Measurements from ENCODE around the gene MOB3B. TPM values are rescaled to one million over a fixed set of nuclear protein-coding genes. Genes with fewer than 3 reads are reported as not detected.

The MOB3B gene
- total and polyA plus RNA-seq, 7 experiments from 2014 or later: 0.07 to 1.8 (median 0.72) TPM; not detected in 1

DNA sequence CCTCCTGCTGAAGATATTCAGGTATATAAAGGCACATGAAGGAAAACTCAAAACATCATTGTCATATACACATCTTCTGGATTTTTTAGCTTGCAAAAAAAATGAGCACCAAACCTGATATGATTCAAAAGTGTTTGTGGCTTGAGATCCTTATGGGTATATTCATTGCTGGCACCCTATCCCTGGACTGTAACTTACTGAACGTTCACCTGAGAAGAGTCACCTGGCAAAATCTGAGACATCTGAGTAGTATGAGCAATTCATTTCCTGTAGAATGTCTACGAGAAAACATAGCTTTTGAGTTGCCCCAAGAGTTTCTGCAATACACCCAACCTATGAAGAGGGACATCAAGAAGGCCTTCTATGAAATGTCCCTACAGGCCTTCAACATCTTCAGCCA is 5.4 kb downstream of the MOB3B start, which contains the start of gene IFNK:
TSS of gene IFNK (plus strand) at position 55 of the 400 bp plus-strand sequence. CDS start at position 102, 47 bp downstream.
- intact Hi-C loops (cut with micrococcal nuclease): no loop called here
- H3K4me3 Mint-ChIP-seq: no peak within 1 kb of the TSS
- no peaks in the 10 kb centered on the region for H3K9me3 Mint-ChIP-seq
- Histone ChIP-seq H3K27me3 (ENCODE audit: control insufficient read depth in 2 of 2, insufficient read depth in 2 of 2, low read length in 2 of 2) (no peaks in the 10 kb centered on the region), H3K36me3 (ENCODE audit: control insufficient read depth in 2 of 3, insufficient read depth in 3 of 3, low read length in 3 of 3) (no peaks in the 10 kb centered on the region), H3K4me1 (ENCODE audit: control insufficient read depth in 2 of 2, insufficient read depth in 2 of 2, low read length in 2 of 2) (no peaks in the 10 kb centered on the region), H3K27ac (ENCODE audit: low read depth, low read length) (no peak within 1 kb of the TSS), H3K9me3 (ENCODE audit: control insufficient read depth in 2 of 3, low read length in 3 of 3) (no peaks in the 10 kb centered on the region), H3K4me3 (ENCODE audit: low read length) (no peak within 1 kb of the TSS)
- DNase-seq: no peak
- H3K4me1 Mint-ChIP-seq: peaks cover 0 to 12% (median 5%) of the 10 kb centered on the region in 7 donors
- peaks cover 0 to 9% (median 4%) of the 10 kb centered on the region in 5 donors for H3K36me3 Mint-ChIP-seq
- ATAC-seq: no peak
- no peak within 1 kb of the TSS for H3K27ac Mint-ChIP-seq
- peaks cover 0 to 22% (median 0%) of the 10 kb centered on the region in 5 donors for H3K27me3 Mint-ChIP-seq
- CTCF ChIA-PET: no interaction called here
- POLR2A ChIA-PET: no interaction called here

DNA sequence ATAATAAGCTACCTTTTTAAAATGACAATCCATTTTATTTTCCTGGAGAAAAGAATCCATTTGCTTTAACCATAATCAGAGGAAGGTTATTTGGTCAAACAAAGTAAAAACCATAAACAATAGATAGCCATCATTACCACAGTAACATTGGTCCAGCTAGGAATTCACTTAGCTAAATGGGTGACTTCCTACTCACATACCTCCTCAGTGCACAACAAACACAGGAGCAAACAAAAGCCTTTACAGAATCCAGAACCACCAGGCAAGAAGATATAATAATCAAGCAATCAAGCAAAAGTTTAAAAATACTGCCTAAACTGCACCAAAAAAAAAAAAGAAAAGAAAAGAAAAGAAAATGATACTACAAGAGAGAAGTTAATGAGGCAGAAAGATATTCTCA is 6.5 kb downstream of the MOB3B start:
- POLR2A ChIA-PET: no interaction called here
- Histone ChIP-seq H3K9me3 (ENCODE audit: control insufficient read depth in 2 of 3, low read length in 3 of 3) (no peaks in the 10 kb centered on the region), H3K4me3 (ENCODE audit: low read length) (no peak overlapping the region), H3K36me3 (ENCODE audit: control insufficient read depth in 2 of 3, insufficient read depth in 3 of 3, low read length in 3 of 3) (no peaks in the 10 kb centered on the region), H3K27me3 (ENCODE audit: control insufficient read depth in 2 of 2, insufficient read depth in 2 of 2, low read length in 2 of 2) (no peaks in the 10 kb centered on the region), H3K27ac (ENCODE audit: low read depth, low read length) (no peak overlapping the region), H3K4me1 (ENCODE audit: control insufficient read depth in 2 of 2, insufficient read depth in 2 of 2, low read length in 2 of 2) (no peaks in the 10 kb centered on the region)
- H3K9me3 Mint-ChIP-seq: no peaks in the 10 kb centered on the region
- H3K36me3 Mint-ChIP-seq: peaks cover 0 to 18% (median 4%) of the 10 kb centered on the region in 5 donors
- intact Hi-C loops (cut with micrococcal nuclease): no loop called here
- DNase-seq (no peak), ATAC-seq (no peak)
- peaks cover 0 to 6% (median 3%) of the 10 kb centered on the region in 7 donors for H3K4me1 Mint-ChIP-seq
- H3K27me3 Mint-ChIP-seq: peaks cover 0 to 21% (median 0%) of the 10 kb centered on the region in 5 donors
- no peak overlapping the region for H3K27ac Mint-ChIP-seq
- CTCF ChIA-PET: no interaction called here
- H3K4me3 Mint-ChIP-seq: no peak overlapping the region

- H3K4me3 Mint-ChIP-seq: no peak overlapping the region
- ChIA-PET CTCF (no interaction called here), POLR2A (no interaction called here)
- H3K27me3 ChIP-seq (ENCODE audit: control insufficient read depth in 2 of 2, insufficient read depth in 2 of 2, low read length in 2 of 2): no peaks in the 10 kb centered on the region
- H3K36me3 Mint-ChIP-seq: peaks cover 4 to 30% (median 6%) of the 10 kb centered on the region in 5 donors
- H3K9me3 ChIP-seq (ENCODE audit: control insufficient read depth in 2 of 3, low read length in 3 of 3): no peaks in the 10 kb centered on the region
- H3K4me3 ChIP-seq (ENCODE audit: low read length): no peak overlapping the region
- ATAC-seq (no peak), DNase-seq (no peak)
- H3K27ac Mint-ChIP-seq: no peak overlapping the region
- peaks cover 0 to 2% (median 0%) of the 10 kb centered on the region in 5 donors for H3K27me3 Mint-ChIP-seq
- no peaks in the 10 kb centered on the region for H3K36me3 ChIP-seq (ENCODE audit: control insufficient read depth in 2 of 3, insufficient read depth in 3 of 3, low read length in 3 of 3)
- H3K27ac ChIP-seq (ENCODE audit: low read depth, low read length): no peak overlapping the region
- H3K4me1 ChIP-seq (ENCODE audit: control insufficient read depth in 2 of 2, insufficient read depth in 2 of 2, low read length in 2 of 2): no peaks in the 10 kb centered on the region
- no peaks in the 10 kb centered on the region for H3K4me1 Mint-ChIP-seq
- no peaks in the 10 kb centered on the region for H3K9me3 Mint-ChIP-seq
- intact Hi-C loops (cut with micrococcal nuclease): no loop called here
These were observed 8.6 kb downstream of the MOB3B start for GRCh38 chr9:27520986-27521385.

DNA sequence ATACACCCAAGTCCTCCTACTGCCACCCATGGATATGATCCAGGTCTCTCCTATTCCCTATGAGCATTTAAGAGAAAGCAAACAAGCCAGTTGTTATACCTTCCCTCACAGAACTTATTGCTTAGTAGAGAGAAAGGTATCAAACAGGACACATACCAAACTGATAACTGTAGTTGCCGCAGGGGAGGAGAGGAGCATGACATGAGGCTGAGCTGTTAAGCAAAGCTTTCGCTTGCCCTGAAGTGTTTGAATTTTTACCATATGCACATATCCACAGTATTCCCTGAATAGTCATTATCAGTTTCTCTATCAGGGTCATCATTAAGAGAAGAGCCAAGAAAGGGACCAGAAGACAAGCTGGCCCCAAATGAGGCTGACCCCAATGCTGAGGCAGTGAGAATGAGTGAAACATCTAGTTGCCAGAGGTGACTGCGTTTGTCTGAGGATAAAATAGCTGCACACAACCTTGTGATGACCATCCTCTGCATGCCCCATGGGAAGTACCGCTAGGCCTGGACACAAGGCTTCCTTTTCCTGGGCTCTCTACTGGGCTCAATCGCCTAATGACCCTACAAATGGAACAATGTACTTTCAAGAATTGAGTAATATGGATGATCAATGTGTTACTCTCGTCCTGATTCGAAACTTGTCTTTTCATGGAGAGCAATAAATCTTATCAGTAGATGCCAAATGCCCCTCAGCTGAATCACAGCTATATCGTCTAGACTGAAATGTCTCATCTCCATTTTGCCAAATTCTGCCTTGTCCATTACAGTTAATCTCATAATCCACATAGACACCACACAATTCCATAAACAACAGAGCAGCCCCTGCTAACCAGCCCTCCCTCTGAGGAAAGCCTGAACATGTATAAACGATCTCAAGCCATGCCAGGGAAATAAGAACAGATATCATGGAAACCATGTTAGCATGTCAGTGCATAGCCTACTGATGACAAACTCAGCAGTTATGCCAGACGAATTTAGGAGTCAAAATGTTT is 9.8 kb downstream of the MOB3B start:
- Histone ChIP-seq H3K36me3 (ENCODE audit: control insufficient read depth in 2 of 3, insufficient read depth in 3 of 3, low read length in 3 of 3) (no peaks in the 10 kb centered on the region), H3K27ac (ENCODE audit: low read depth, low read length) (no peak overlapping the region), H3K27me3 (ENCODE audit: control insufficient read depth in 2 of 2, insufficient read depth in 2 of 2, low read length in 2 of 2) (no peaks in the 10 kb centered on the region), H3K4me1 (ENCODE audit: control insufficient read depth in 2 of 2, insufficient read depth in 2 of 2, low read length in 2 of 2) (no peaks in the 10 kb centered on the region), H3K9me3 (ENCODE audit: control insufficient read depth in 2 of 3, low read length in 3 of 3) (no peaks in the 10 kb centered on the region), H3K4me3 (ENCODE audit: low read length) (no peak overlapping the region)
- Mint-ChIP-seq H3K36me3 (peaks cover 4 to 30% (median 6%) of the 10 kb centered on the region in 5 donors), H3K27ac (no peak overlapping the region), H3K9me3 (no peaks in the 10 kb centered on the region), H3K27me3 (no peaks in the 10 kb centered on the region), H3K4me3 (no peak overlapping the region), H3K4me1 (no peaks in the 10 kb centered on the region)
- intact Hi-C loops (cut with micrococcal nuclease): no loop called here
- CTCF ChIA-PET: interaction anchor here (1.0 kb wide), 1 partner anchor 10 kb away, joined by 3 read pairs; the partner anchor contains the start of gene MOB3B
- POLR2A ChIA-PET: no interaction called here
- ATAC-seq (no peak), DNase-seq (no peak)

DNA sequence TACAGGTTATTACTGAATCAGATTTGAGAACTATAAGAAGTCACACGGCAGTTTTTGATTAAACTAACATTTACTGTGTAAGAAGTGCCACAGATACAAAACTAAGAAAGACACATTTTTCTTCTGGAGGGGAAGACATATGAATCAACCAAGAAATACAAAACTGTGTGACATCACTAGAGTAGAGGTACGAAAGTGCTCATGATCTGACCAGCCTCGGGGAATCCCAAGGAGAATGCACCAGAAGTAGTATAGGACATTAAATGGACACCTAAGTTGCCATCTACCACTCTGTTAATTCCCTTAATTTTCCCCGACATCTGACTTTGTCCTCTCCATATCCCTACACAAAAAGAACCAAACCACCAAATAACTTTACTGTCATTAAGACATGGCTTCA is 10.8 kb downstream of the MOB3B start:
- Mint-ChIP-seq H3K4me1 (no peaks in the 10 kb centered on the region), H3K27me3 (no peaks in the 10 kb centered on the region), H3K4me3 (no peak overlapping the region), H3K36me3 (peaks cover 4 to 30% (median 6%) of the 10 kb centered on the region in 5 donors), H3K9me3 (no peaks in the 10 kb centered on the region), H3K27ac (no peak overlapping the region)
- no peak for DNase-seq
- intact Hi-C loops (cut with micrococcal nuclease): no loop called here
- POLR2A ChIA-PET: no interaction called here
- Histone ChIP-seq H3K27ac (ENCODE audit: low read depth, low read length) (no peak overlapping the region), H3K36me3 (ENCODE audit: control insufficient read depth in 2 of 3, insufficient read depth in 3 of 3, low read length in 3 of 3) (no peaks in the 10 kb centered on the region), H3K9me3 (ENCODE audit: control insufficient read depth in 2 of 3, low read length in 3 of 3) (no peaks in the 10 kb centered on the region), H3K4me1 (ENCODE audit: control insufficient read depth in 2 of 2, insufficient read depth in 2 of 2, low read length in 2 of 2) (no peaks in the 10 kb centered on the region), H3K4me3 (ENCODE audit: low read length) (no peak overlapping the region), H3K27me3 (ENCODE audit: control insufficient read depth in 2 of 2, insufficient read depth in 2 of 2, low read length in 2 of 2) (no peaks in the 10 kb centered on the region)
- ATAC-seq: no peak
- CTCF ChIA-PET: no interaction called here

DNA sequence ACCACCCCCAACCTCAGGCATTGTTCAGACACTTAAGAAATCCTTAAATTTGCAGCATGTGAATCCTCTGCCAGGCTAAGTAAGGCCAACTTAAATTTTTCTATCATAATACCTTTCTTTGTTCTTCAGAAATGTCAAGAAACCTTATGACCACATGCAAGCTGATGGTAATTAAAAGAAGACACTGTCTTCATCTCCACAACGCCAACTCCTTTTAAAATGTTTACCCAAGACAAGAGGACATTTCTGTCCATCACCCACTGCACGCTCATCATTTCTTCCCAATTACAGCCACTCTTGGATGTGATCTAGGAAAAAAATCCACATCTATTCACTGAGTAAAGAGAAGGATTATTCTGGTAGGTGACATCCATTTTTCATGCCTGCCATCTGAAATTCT is 11.6 kb downstream of the MOB3B start:
- H3K36me3 ChIP-seq (ENCODE audit: control insufficient read depth in 2 of 3, insufficient read depth in 3 of 3, low read length in 3 of 3): no peaks in the 10 kb centered on the region
- no peaks in the 10 kb centered on the region for H3K4me1 ChIP-seq (ENCODE audit: control insufficient read depth in 2 of 2, insufficient read depth in 2 of 2, low read length in 2 of 2)
- DNase-seq: no peak
- no peak overlapping the region for H3K4me3 Mint-ChIP-seq
- H3K9me3 ChIP-seq (ENCODE audit: control insufficient read depth in 2 of 3, low read length in 3 of 3): no peaks in the 10 kb centered on the region
- peaks cover 4 to 35% (median 6%) of the 10 kb centered on the region in 5 donors for H3K36me3 Mint-ChIP-seq
- CTCF ChIA-PET: no interaction called here
- H3K27me3 Mint-ChIP-seq: no peaks in the 10 kb centered on the region
- no peaks in the 10 kb centered on the region for H3K4me1 Mint-ChIP-seq
- H3K27ac Mint-ChIP-seq: no peak overlapping the region
- no peak overlapping the region for H3K4me3 ChIP-seq (ENCODE audit: low read length)
- ATAC-seq: no peak
- no peaks in the 10 kb centered on the region for H3K9me3 Mint-ChIP-seq
- intact Hi-C loops (cut with micrococcal nuclease): no loop called here
- POLR2A ChIA-PET: no interaction called here
- H3K27ac ChIP-seq (ENCODE audit: low read depth, low read length): no peak overlapping the region
- H3K27me3 ChIP-seq (ENCODE audit: control insufficient read depth in 2 of 2, insufficient read depth in 2 of 2, low read length in 2 of 2): no peaks in the 10 kb centered on the region
